GM23338 (cell line): Measurements from ENCODE around the gene FKBP8. TPM values are rescaled to one million over a fixed set of nuclear protein-coding genes. Genes with fewer than 3 reads are reported as not detected.

Experiments used
- ATAC-seq: fragments of 200-7000 bp; cut with Tn5 transposase; 3 replicates; pipeline ENCODE4 v1.9.1; 2020
- DNase-seq: peaks from one replicate; pipeline ENCODE4 v3.0.0-alpha.2; 2015; ENCODE audit warnings: low spot score
- H2AFZ ChIP-seq: fragments of 200-600 bp; sonication (generic); 2 replicates; pipeline ENCODE4 v1.8.0; 2016; ENCODE audit warnings: antibody characterized with exemption, mild to moderate bottlenecking, moderate library complexity
- H3F3A ChIP-seq: fragments of 200-600 bp; sonication (generic); replicated peaks from 2 replicates; pipeline ENCODE4 v1.8.0; 2017; ENCODE audit warnings: antibody characterized with exemption, mixed run types, low read depth
- H3K27ac ChIP-seq: fragments of 200-600 bp; sonication (generic); 2 replicates; pipeline ENCODE4 v1.6.1; 2016; ENCODE audit warnings: low read depth
- H3K27me3 ChIP-seq: fragments of 200-600 bp; sonication (generic); 2 replicates; pipeline ENCODE4 v1.8.0; 2016; ENCODE audit warnings: mild to moderate bottlenecking, mixed run types, moderate library complexity; ENCODE audit not compliant: insufficient read depth
- H3K36me3 ChIP-seq: fragments of 200-600 bp; sonication (generic); 2 replicates; pipeline ENCODE4 v1.8.0; 2016; ENCODE audit warnings: mild to moderate bottlenecking; ENCODE audit not compliant: insufficient read depth
- H3K4me1 ChIP-seq: fragments of 200-600 bp; sonication (generic); 2 replicates; pipeline ENCODE4 v1.8.0; 2016; ENCODE audit warnings: mild to moderate bottlenecking, moderate library complexity; ENCODE audit not compliant: insufficient read depth
- H3K4me2 ChIP-seq: fragments of 200-600 bp; sonication (generic); 2 replicates; pipeline ENCODE4 v1.7.1; 2017; ENCODE audit warnings: mixed run types
- H3K4me3 ChIP-seq: fragments of 200-600 bp; sonication (generic); 2 replicates; pipeline ENCODE4 v1.6.1; 2016; ENCODE audit warnings: mixed run types
- H3K79me2 ChIP-seq: fragments of 200-600 bp; sonication (generic); replicated peaks from 2 replicates; pipeline ENCODE4 v1.8.0; 2017; ENCODE audit warnings: mild to moderate bottlenecking; ENCODE audit not compliant: insufficient read depth
- H3K9me2 ChIP-seq: fragments of 200-600 bp; sonication (generic); 2 replicates; pipeline ENCODE4 v1.8.0; 2017; ENCODE audit not compliant: insufficient read depth
- H4K20me1 ChIP-seq: fragments of 200-600 bp; sonication (generic); replicated peaks from 2 replicates; pipeline ENCODE4 v1.8.0; 2017; ENCODE audit warnings: mild to moderate bottlenecking; ENCODE audit not compliant: insufficient read depth
- H3K27ac Mint-ChIP-seq: 2 replicates; pipeline ENCODE4 v1.8.0; 2020; ENCODE audit warnings: inconsistent platforms, mild to moderate bottlenecking, moderate library complexity, mixed read lengths
- H3K27me3 Mint-ChIP-seq: 3 replicates; pipeline ENCODE4 v1.8.0; 2022; ENCODE audit warnings: low read depth, mild to moderate bottlenecking, moderate library complexity, mixed read lengths, inconsistent platforms; ENCODE audit not compliant: insufficient read depth, poor library complexity
- H3K36me3 Mint-ChIP-seq: 3 replicates; pipeline ENCODE4 v1.8.0; 2021; ENCODE audit warnings: low read depth, mild to moderate bottlenecking, inconsistent platforms, moderate library complexity, mixed read lengths
- H3K4me1 Mint-ChIP-seq: 3 replicates; pipeline ENCODE4 v1.8.0; 2020; ENCODE audit warnings: mild to moderate bottlenecking, inconsistent platforms, mixed read lengths
- H3K4me3 Mint-ChIP-seq: 3 replicates; pipeline ENCODE4 v1.8.0; 2021; ENCODE audit warnings: moderate library complexity, mild to moderate bottlenecking, inconsistent platforms, mixed read lengths
- H3K9me3 Mint-ChIP-seq: 3 replicates; pipeline ENCODE4 v1.8.0; 2020; ENCODE audit warnings: moderate library complexity, mild to moderate bottlenecking, inconsistent platforms, mixed read lengths
- EZH2phosphoT487 ChIP-seq: fragments of 200-600 bp; sonication (generic); IDR thresholded peaks from one replicate; pipeline ENCODE4 v1.8.1; 2018; ENCODE audit warnings: antibody characterized with exemption; ENCODE audit not compliant: unreplicated experiment
- POLR2AphosphoS5 ChIP-seq: IDR thresholded peaks from 2 replicates; pipeline ENCODE4 v1.6.1; 2016; ENCODE audit warnings: antibody characterized with exemption, low read depth
- STAT1 ChIP-seq: IDR thresholded peaks from one replicate; pipeline ENCODE4 v1.6.1; 2016; ENCODE audit warnings: antibody characterized with exemption; ENCODE audit not compliant: unreplicated experiment
- ZNF114 ChIP-seq: fragments of 250-450 bp; sonication (Bioruptor Pico); IDR thresholded peaks from 2 replicates; pipeline ENCODE4 v1.5.0; 2020; ENCODE audit warnings: mild to moderate bottlenecking, moderate library complexity
- ZNF331 ChIP-seq: fragments of 250-450 bp; sonication (Bioruptor Pico); IDR thresholded peaks from 2 replicates; pipeline ENCODE4 v1.5.0; 2020; ENCODE audit warnings: low read depth, mild to moderate bottlenecking, moderate library complexity
- polyA plus RNA-seq: library from polyadenylated mRNA; unstranded; fragments of >200 nt; fragmentation: Nextera tagmentation; extraction: Ambion mirVana; gene quantifications from 2 replicates; pipeline ENCODE4 v1.2.1, GENCODE V29; 2016
- total RNA-seq: library from RNA; depleted of rRNA; stranded (reverse); fragments of >200 nt; shearing (Covaris generic); gene quantifications from 2 replicates; pipeline ENCODE4 v1.2.3, GENCODE V29; 2014
- TF ChIP-seq, protein P1 (sequence below): IDR thresholded peaks from 2 replicates; pipeline ENCODE4 v1.6.1; 2016; ENCODE audit warnings: antibody characterized with exemption
- TF ChIP-seq, protein P2 (sequence below): fragments of 250-450 bp; sonication (Bioruptor Pico); IDR thresholded peaks from 2 replicates; pipeline ENCODE4 v1.5.0; 2020; ENCODE audit warnings: mild to moderate bottlenecking, moderate library complexity
- TF ChIP-seq, protein P3 (sequence below), 2 experiments: fragments of 200-600 bp in 1 of 2; sonication (generic) in 1 of 2; conservative IDR thresholded peaks; 2 replicates each; pipeline versions ENCODE4 v1.5.1 to v1.6.1; 2016 to 2017; ENCODE audit warnings: antibody characterized with exemption in 2 of 2, low read depth in 2 of 2, mild to moderate bottlenecking in 2 of 2, moderate library complexity in 1 of 2

FKBP8 gene
- total and polyA plus RNA-seq, 2 experiments from 2014 or later, result 158 to 367 TPM

DNA sequence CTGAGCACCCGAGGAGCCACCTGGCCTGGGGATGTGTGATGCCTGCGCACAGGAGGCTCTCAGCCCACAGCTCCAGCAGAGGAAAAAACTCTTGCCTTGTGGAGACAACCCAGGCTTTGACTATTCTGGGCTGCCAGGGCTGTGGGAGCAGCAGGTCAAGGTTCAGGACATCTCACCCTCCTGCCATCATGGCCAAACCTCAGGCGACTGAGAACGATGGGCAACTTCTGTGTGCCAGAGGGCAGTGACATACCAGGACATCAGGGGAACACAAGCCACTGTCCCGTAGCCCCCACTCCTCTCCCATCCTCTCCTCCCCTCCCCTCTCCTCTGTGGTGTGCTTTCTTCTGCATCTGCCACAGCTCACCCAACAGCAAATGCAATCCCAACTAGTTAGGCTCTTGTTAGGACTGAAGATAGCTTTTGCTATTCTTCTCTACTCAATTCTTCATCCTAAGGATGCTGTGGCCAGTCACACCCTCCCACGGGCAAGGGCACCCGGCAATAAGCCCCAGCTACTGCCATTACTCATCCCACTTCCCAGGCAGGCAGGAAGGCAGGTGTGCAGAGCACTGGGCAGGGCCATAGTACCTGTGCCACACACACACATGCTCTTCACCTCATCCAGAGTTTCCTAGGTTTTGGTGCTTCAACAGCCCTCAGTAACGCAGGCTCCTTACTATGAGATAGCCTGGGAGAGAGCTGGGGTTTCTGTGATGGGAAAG, 38.3 kb downstream of the FKBP8 start:
- H3K36me3 ChIP-seq, result no peaks in the 10 kb centered on the region
- 0 out of 2 replicates have a peak overlapping the region, but pooled peaks have one; percentile 39 for H3K27ac ChIP-seq
- ATAC-seq, result no peak
- peaks cover 11% of the 10 kb centered on the region for H3K4me1 Mint-ChIP-seq
- peaks cover 14% of the 10 kb centered on the region for H3K27me3 Mint-ChIP-seq
- peaks cover 18% of the 10 kb centered on the region for H4K20me1 ChIP-seq
- H3K4me1 ChIP-seq, result no peaks in the 10 kb centered on the region
- H2AFZ ChIP-seq, result no peak overlapping the region
- H3K4me3 Mint-ChIP-seq, result no peak overlapping the region
- TF ChIP-seq ZNF331 (no peak), POLR2AphosphoS5 (no peak), ZNF114 (CRISPR knock-in tag) (no peak), EZH2phosphoT487 (no peak), STAT1 (no peak)
- TF ChIP-seq, protein P1, sequence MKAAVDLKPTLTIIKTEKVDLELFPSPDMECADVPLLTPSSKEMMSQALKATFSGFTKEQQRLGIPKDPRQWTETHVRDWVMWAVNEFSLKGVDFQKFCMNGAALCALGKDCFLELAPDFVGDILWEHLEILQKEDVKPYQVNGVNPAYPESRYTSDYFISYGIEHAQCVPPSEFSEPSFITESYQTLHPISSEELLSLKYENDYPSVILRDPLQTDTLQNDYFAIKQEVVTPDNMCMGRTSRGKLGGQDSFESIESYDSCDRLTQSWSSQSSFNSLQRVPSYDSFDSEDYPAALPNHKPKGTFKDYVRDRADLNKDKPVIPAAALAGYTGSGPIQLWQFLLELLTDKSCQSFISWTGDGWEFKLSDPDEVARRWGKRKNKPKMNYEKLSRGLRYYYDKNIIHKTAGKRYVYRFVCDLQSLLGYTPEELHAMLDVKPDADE, result no peak
- TF ChIP-seq, protein P2, sequence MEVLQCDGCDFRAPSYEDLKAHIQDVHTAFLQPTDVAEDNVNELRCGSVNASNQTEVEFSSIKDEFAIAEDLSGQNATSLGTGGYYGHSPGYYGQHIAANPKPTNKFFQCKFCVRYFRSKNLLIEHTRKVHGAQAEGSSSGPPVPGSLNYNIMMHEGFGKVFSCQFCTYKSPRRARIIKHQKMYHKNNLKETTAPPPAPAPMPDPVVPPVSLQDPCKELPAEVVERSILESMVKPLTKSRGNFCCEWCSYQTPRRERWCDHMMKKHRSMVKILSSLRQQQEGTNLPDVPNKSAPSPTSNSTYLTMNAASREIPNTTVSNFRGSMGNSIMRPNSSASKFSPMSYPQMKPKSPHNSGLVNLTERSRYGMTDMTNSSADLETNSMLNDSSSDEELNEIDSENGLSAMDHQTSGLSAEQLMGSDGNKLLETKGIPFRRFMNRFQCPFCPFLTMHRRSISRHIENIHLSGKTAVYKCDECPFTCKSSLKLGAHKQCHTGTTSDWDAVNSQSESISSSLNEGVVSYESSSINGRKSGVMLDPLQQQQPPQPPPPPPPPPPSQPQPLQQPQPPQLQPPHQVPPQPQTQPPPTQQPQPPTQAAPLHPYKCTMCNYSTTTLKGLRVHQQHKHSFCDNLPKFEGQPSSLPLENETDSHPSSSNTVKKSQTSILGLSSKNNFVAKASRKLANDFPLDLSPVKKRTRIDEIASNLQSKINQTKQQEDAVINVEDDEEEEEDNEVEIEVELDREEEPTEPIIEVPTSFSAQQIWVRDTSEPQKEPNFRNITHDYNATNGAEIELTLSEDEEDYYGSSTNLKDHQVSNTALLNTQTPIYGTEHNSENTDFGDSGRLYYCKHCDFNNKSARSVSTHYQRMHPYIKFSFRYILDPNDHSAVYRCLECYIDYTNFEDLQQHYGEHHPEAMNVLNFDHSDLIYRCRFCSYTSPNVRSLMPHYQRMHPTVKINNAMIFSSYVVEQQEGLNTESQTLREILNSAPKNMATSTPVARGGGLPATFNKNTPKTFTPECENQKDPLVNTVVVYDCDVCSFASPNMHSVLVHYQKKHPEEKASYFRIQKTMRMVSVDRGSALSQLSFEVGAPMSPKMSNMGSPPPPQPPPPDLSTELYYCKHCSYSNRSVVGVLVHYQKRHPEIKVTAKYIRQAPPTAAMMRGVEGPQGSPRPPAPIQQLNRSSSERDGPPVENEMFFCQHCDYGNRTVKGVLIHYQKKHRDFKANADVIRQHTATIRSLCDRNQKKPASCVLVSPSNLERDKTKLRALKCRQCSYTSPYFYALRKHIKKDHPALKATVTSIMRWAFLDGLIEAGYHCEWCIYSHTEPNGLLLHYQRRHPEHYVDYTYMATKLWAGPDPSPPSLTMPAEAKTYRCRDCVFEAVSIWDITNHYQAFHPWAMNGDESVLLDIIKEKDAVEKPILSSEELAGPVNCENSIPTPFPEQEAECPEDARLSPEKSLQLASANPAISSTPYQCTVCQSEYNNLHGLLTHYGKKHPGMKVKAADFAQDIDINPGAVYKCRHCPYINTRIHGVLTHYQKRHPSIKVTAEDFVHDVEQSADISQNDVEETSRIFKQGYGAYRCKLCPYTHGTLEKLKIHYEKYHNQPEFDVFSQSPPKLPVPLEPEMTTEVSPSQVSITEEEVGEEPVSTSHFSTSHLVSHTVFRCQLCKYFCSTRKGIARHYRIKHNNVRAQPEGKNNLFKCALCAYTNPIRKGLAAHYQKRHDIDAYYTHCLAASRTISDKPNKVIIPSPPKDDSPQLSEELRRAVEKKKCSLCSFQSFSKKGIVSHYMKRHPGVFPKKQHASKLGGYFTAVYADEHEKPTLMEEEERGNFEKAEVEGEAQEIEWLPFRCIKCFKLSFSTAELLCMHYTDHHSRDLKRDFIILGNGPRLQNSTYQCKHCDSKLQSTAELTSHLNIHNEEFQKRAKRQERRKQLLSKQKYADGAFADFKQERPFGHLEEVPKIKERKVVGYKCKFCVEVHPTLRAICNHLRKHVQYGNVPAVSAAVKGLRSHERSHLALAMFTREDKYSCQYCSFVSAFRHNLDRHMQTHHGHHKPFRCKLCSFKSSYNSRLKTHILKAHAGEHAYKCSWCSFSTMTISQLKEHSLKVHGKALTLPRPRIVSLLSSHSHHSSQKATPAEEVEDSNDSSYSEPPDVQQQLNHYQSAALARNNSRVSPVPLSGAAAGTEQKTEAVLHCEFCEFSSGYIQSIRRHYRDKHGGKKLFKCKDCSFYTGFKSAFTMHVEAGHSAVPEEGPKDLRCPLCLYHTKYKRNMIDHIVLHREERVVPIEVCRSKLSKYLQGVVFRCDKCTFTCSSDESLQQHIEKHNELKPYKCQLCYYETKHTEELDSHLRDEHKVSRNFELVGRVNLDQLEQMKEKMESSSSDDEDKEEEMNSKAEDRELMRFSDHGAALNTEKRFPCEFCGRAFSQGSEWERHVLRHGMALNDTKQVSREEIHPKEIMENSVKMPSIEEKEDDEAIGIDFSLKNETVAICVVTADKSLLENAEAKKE (CRISPR knock-in tag), result no peak
- TF ChIP-seq, protein P3, sequence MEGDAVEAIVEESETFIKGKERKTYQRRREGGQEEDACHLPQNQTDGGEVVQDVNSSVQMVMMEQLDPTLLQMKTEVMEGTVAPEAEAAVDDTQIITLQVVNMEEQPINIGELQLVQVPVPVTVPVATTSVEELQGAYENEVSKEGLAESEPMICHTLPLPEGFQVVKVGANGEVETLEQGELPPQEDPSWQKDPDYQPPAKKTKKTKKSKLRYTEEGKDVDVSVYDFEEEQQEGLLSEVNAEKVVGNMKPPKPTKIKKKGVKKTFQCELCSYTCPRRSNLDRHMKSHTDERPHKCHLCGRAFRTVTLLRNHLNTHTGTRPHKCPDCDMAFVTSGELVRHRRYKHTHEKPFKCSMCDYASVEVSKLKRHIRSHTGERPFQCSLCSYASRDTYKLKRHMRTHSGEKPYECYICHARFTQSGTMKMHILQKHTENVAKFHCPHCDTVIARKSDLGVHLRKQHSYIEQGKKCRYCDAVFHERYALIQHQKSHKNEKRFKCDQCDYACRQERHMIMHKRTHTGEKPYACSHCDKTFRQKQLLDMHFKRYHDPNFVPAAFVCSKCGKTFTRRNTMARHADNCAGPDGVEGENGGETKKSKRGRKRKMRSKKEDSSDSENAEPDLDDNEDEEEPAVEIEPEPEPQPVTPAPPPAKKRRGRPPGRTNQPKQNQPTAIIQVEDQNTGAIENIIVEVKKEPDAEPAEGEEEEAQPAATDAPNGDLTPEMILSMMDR (conservative IDR thresholded peaks at IDR 0.05; ENCODE audit: low read depth in 2 of 2), result no peak
- H3K36me3 Mint-ChIP-seq, result no peaks in the 10 kb centered on the region; the same call in 2 of the 3 replicates
- no peaks in the 10 kb centered on the region for H3K9me2 ChIP-seq
- H3K4me2 ChIP-seq, result no peak overlapping the region
- H3K79me2 ChIP-seq, result peaks cover 72% of the 10 kb centered on the region
- DNase-seq, result no peak
- H3K9me3 Mint-ChIP-seq, result no peaks in the 10 kb centered on the region; the same call in 2 of the 3 replicates
- H3K27me3 ChIP-seq, result no peaks in the 10 kb centered on the region
- H3K27ac Mint-ChIP-seq, result no peak overlapping the region
- H3F3A ChIP-seq, result 0 out of 2 replicates have a peak, but pooled peaks cover 3% of the 10 kb centered on the region
- no peak overlapping the region for H3K4me3 ChIP-seq
